HG03039 (cell line): ENCODE results near the gene TP73.

Source experiments
- ATAC-seq: cut with Tn5 transposase; IDR thresholded peaks from one replicate; pipeline ENCODE4 v1.9.1; 2021; ENCODE audit warnings: mild to moderate bottlenecking, moderate library complexity; ENCODE audit not compliant: unreplicated experiment

Gene TP73

DNA sequence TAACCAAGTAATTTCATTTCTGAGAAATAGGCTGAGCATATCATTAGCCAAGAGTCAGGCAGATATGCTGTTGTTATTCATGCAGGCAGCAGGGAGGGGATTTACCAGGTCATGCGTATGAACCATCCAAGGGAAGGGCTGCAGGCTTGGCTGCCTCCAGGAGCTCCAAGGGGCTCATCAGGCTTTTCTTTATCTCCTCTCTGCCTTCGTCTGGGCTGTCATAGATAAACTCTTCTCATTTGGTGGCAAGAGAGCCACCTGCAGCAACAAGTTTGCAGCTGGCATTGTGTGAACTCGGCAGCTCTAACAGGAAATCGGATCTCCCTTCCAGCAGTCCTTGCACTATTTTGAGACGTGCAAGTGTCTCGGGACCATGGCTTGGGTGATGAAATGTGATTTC lies 107.5 kb downstream of the TP73 start:
- no peak for ATAC-seq

DNA sequence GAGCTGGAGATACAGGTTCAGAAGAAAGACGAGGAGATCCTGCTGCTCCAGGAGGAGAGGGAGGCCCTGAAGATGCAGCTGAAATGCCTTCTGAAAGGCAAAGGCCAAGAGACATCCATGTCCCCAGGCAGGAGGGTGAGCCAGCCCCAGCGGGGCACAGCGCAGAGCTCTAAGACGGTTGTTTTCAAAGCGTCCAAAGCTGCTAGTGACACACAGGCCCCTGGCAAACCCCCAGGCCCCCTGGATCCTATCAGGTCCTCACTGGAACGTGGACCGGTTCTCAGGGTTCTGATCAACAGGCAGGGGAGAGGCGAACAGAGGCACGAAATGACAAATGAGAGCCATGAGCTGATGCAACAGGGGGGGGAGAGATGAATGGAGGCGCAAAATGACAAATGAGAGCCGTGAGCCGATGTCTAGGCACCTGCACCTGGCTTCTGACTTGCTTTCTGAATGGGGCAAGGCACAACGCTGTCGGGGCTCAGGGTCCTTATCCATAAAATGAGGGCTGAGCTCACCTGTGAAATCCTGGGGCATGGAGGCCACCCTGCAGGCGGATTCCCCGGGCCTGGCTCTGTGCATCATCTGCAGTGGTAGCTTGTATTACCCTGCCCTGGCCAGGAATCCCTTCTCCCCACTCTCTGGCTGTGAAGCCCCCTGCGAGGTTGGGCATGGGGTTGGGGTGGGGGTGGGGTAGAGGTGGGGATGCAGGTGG lies 109.1 kb downstream of the TP73 start:
- ATAC-seq, result no peak

DNA sequence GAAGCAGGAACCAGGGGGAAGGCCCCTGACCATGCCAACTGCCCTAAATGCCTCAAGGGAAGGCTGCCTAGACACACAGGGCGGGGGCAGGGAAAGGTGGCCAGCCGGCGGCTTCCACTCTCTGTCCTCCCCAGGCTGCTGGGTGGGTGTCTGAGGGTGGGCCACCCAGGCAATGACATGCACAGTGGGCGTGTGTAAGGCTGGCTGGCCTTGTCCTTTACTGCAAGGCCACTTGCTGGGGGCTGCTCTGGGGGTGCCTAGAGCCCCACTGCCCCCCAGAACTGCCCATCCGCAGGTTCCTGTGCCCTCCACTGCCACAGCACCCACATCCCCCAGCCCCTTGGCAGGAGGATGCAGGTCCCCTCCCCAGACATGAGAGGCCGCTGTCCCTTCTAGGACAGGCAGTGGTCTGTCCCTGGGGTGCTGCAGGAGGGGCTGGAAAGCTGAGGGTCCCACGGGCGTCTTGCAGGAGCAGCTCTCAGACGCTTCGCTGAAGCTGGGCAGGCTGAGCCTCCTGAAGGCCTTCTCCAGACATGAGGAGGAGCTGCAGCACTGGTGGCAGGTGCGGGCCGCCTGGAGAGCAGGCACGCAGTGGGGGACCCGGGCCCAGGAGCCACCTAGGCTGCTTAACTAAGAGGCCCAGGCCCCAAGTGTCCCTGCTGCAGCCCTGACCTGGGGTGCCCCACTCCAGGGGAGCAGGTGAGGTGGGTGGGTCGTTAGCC lies 110.0 kb downstream of the TP73 start:
- no peak for ATAC-seq

DNA sequence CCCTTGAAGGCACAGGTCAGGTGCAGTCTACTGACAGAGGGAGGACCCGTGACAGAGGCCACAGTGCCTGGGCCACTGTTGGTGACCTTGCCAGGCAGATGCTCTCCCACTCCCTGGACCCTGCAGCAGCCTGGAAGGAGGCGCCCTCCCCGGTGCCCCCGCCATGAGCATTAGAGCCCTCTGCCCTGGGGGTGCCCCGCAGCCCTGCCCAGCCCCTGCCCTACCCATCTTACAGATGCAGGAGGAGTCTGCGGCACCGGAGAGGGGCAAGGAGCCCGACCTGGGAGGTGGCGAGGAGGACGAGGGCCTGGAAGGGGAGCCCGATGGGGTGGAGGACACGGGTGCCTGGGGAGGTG lies 110.5 kb downstream of the TP73 start:
- ATAC-seq, result no peak

DNA sequence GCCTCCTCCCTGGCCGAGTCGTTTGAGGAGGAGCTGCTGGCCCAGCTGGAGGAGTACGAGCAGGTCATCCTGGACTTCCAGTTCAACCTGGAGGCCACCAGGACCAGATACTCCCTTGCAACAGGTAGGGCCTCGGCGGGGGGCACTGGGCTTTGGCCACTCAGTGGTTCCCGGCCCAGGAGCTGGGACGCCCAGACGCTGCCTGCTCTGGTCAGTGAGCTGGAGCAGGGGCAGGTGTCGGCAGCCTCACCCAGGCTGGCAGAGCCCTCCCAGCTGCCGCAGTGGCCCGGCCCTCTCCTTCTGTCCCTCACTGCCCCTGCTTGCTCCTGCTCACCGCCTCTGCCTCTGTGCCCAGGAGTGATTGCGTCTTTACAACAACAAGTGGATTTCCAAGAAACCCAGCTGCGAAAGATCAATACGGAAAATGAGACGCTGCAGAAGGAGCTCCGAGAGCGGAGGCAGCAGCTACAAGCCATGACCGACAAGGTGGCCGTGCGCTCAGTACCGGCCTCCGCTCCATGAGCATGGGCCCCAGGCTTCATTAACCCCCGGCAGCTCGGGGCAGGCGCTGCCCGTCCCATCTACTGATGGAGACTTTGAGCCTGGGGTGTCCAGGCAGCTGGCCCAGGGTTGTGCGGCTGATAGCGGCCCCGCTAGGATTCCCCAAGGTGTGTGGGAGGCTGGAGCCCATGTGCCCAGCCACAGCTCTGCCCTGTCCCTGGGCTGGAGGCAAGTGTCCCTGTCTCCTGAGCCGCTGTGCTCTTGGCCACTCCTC lies 111.2 kb downstream of the TP73 start:
- ATAC-seq, result no peak

DNA sequence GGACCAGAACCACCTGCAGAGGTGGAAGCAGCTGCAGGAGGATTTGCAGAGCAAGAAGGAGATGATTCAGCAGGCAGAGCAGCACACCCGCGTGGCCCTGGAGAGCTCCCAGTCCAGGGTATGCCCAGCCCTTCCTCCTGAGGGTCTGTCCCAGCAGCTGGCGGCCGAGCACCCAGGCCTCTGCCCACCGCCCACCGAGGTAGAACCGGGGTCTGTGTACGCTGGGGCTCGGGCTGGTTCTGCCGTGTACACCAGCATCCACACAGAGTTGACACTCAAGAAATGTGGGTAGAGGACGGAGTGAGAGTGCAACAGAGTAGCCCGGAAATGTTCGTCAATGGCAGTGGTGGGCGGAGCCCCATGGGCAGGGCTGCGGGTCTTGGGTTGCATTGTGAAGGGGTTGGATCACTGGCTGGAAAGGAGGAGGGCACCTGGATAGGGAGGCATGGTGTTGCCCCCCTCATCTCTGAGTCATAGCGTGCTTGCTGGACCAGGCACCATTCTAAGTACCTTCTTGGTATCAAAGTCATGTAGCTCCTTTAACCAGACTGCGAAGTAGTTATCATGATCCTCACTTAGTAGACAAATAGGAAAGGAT lies 115.1 kb downstream of the TP73 start:
- no peak for ATAC-seq

DNA sequence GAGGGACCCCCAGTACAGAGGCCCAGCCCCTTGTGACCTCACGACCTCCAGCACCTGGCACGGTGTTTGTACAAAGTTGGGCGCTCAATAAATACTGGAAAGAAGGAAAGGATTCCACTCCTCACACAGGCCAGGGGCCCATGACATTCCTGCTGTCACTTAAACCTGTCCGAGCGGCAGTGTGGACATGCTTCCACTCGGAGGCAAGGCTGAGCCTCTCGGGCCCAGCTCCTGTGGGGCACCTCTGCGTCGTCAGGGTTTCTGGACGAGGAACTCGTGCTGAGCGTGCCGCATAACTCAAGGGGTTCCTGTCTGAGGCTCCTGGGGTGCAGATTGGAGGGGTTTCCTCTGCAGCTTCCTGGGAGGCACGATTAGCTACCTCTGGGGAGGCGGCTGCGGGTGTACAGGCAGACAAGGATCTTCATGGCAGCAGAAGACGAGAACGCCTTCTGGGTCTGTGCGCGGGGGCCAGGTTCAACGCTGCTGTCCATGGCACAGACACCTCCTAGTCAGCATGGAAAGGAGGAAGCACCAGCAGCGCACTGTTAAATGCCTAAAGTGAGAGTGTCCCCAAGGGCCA lies 116.6 kb downstream of the TP73 start:
- no peak for ATAC-seq

DNA sequence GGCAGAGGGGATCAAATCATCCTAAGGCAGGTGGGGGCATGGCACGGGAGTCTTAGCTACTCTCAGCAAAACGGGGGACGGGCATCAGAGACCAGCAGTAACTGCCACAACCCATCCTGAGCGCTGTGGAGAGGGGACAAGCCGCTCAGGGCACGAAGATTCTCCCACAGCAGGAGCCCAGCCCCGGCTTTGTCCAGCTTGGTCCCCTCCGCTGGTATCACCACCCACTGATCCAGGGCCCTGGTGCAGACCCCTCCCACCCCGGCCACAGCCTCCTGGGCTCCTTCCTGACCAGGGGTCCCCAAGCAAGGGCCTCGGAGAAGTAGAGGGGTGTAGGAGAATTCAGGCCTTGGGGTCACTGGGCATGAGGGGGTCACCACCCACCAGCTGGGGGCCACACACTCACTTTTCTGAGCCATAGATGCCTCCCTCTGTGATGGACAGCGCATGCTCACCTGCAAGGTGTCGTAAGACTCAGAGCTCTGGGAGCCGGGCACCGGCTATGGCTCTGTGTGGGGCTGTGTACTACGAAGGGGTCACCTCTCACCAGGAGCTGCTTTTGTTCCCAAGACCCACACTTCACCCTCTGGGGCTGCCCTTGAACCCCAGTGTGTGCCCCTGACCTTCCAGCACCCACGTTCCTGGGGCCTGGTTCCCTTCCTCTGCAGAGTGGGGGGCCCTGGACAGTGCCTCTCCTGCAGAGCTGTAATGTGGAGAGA lies 117.9 kb downstream of the TP73 start:
- ATAC-seq, result no peak

DNA sequence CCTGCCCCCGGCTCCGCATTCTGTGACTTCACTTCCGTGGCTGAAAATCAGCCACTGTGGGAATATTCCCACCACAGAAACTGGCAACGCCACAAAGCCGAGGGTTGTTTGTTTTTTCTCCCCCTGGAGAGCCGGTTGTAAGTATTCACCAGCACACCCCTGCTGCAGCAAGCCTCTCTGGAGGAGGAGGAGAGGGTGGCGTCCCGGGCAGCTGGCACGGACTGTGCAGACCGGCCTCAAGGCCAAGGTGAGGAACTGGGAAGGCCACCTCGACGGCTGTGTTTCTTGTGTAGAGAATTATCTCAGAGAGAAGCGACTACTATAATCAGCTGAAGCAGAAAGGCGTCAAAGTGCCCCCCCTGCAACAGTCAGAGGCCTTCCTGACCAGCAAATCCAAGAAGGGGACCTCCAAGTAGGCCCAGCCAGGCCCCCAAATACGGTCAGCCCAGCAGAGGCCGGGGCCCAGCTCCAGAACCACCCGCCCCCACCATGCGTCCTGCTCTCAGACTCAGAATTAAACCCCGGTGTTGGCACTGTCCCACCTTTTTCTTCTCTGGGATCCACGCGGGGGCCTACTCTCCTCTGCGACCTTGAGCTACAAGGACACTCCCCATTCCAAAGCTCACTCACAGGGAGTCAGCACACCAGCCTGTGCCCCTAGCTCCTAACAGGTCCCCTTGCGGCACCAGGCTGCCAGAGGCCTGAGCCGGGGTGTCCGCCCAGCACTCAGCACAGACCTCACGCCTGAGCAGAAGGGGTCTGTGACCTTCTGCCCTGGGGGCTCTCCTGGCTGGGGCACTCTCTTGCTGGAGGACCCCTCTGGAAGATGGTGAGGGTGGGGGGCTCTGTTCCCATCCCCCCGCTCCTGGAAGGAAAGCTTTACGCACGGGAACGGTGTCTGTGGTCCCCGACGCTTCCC lies 119.1 kb downstream of the TP73 start:
- ATAC-seq, result no peak

DNA sequence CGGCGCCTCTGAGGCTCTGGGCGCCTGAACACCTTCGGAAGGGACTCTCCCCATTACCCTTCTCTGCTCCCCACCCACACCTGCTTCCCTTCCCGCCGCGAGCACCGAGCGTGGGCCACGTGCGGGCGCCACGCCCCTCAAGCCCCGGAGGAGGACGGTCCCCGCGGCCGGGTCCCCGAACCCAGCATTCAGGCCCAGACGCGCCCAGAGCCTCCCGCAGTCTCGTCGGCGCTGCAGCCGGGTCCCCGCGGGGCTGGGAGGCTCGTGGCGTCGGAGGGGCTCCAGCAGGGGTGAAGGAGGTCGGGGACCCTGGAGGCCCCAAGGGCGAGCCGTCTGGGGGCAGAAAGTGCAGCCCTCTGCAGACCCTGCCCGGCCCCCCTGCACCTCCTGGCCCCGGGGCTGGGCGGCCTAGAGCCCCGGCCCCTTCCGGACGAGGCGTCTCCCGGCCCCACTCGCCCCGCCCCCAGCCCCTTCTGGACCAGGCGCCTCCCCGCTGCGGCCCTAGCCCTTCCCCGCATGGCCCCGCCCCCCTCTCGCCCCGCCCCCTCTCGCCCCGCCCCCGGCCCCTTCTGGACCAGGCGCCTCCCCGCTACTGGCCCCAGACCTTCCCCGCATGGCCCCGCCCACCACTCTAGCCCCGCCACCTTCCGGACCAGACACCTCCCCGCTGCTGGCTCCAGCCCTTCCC lies 119.9 kb downstream of the TP73 start:
- ATAC-seq, result peak; percentile 44

DNA sequence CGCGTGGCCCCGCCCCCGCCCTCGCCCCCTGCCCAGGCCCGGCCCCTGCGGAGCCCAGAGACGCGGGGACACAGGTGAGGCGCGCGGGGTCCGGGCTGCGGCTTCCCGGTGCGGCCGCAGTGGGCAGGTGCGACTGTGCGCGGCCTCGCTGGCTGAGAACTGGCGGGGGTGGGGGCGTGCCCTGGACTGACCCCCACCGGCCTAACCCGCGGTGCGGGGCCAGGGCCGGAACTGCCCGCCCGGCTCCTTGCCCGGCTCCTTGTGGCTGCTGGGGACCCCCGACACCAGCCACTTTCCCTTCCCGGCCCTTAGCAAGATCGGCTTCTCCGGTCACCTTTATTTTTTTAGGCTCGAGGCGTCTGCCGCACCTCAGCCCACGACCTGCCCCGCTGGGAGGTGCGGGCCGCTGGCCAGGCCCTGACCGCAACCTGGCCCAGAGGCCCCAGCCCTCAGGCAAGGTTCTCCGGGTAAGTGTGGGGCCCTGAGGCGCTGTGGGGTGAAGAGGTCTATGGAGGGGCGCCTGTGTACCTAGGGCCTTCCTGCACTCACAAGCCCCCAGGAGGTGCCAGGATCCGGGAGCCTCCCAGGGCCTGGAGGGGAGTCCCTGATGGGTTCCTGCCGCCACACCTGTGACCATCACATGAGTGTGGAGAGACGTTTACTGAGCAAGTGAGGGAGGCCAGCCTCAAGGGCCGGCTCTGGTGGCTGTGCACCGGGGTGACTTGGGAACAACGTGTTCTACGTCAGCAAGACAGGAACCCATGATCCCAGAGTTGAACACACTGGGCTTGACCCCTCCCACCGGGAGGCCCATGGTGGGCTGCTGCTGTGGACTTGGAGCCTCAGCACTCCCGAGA lies 120.6 kb downstream of the TP73 start, which contains the start of gene SMIM1:
Gene SMIM1, plus strand, starts transcription at position 35 of the 857 bp plus-strand sequence. CDS start 2,625 bp downstream, outside the sequence.
- peak; percentile 20 for ATAC-seq

DNA sequence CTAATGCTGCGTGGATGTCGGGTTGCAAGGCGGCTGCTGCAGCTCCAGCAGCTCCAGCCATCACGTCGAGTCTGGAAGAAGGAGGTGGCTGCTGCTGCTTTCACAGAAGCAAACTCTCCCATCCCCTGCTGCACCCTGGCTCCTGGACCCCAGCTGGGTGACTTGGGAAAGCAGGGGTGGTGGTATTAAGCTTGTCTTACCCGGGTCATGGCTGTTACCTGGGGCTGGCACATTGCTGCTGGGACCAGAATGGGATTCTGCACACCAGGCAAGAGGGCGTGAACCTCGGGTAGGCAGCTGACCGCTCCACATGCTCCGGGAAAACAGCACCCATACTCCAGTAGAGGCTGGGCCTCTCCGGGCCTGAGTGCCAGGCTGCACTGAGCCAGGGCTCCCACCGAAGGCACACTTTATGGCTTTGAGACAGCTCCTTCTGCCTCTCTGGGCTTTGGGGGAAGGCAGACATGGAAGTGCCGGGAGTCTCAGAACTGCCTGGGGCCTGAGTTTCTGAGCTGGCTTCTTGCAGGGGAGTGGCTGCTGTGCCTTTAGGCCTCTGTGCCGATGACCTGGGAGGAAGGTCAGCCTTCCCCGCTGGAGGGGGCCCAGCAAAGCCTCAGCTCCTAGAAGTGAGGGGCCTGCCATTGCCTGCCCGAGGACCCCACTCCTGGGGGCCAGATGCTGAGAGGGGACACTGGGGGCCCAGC lies 121.4 kb downstream of the TP73 start:
- no peak for ATAC-seq

DNA sequence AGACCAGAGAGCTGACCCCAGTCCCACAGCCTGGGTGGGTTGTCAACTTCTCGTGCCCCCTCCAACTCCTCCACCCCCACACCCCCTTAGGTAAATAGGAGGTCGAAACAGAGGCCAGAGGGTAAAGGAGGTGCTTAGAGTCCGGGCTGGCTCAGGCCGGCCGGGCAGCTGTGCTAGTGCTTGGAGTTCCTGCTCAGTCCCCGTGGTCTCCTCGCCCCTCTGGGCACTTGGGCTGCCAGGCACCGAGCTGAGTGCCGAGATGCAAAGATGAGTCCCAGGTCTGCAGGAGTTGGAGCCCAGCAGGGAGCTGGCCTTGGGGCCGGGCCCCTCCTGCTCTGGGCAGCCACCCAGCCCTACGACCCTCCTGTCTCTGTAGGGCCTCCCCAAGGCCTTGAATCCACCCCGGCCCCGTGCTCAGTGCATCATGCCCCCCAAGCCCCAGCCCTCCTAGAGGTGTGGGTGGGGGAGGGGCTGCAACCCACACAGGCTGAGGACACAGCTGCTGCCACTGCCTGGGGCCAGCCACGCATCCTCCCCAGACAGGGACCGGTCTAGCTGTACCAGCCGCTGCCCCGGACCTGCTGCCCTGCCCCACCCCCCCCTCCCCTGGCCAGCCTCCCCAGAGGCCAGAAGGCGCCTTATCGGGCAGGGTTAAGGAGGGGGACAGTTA lies 122.1 kb downstream of the TP73 start:
- ATAC-seq, result no peak

DNA sequence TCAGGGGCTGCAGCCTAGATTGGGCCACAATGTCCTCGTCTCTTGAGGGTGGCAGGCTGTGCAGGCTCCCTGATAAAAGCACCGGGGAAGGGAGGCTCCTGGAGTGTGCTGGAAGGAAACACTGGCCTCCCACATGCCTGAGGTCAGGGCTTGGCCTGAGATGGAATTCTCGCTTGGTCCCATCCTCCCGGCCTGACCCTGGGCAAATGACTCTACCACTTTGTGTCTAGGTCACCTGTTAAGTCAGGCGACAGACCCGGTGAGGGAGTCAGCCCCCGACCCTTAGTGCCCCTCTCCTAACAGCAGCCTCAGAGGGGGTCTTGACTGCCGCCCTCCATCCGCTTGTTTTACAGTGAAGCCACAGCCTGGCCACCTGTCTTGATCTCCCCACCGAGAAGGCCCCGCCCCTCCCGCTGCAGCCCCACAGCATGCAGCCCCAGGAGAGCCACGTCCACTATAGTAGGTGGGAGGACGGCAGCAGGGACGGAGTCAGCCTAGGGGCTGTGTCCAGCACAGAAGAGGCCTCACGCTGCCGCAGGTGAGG lies 122.7 kb downstream of the TP73 start:
- ATAC-seq, result no peak

DNA sequence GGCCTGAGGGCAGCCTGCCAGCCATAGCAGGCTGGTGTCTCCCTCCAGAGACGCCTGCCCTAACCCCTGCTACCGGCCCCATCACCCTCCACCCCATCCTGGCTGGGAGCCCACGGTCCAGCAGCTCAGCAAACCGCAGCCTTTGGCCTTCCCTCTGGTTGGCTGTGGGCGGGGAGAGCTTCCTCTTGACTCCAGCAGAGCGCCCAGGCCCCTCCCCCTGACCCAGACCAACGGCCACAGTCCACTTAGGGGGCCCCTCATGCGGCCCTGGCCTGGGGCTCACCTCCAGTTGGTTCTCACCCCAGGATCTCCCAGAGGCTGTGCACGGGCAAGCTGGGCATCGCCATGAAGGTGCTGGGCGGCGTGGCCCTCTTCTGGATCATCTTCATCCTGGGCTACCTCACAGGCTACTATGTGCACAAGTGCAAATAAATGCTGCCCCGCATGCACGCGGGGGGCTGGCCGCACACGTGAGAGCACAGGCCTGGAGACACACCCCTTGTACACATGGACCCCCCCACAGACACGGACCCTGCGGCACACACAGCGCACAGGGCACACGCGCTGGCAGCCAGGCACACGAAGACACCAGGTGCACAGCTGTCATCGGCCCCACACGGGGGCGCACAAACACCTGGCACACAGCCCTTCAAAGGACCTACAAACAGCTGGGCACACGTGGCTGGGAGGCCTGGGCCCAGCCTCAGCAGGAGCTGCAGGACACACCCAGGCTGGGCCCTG lies 123.3 kb downstream of the TP73 start:
- no peak for ATAC-seq
